GM19468 (cell line): ENCODE results near the gene SCN4B.

Experiments used
- ATAC-seq: cut with Tn5 transposase; IDR thresholded peaks from one replicate; pipeline ENCODE4 v1.9.1; 2021; ENCODE audit warnings: mild to moderate bottlenecking, moderate library complexity, moderate number of reproducible peaks; ENCODE audit not compliant: unreplicated experiment; ENCODE audit errors: extremely low read depth

The SCN4B gene

DNA sequence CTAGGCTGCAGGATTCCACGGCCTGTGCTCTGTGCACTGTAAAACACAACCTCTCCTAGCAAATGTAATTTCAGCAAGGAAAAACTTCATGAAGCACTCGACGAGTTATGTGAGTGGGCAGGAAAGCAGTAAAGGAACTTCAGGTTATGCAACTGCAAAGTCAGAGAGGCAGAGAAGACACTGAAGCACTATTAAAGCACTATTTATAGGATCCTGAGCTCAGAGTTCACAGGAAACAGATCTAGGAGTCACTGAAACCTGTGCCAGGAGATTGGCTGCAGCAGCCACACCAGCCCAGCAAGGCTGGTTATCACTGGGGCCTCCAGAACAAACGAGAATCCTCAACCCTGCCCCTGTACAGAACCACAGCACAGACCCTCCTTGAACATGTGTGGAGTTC, 68.4 kb downstream of the SCN4B start:
- no peak for ATAC-seq
